22Rv1 (cell line): ENCODE measurements around the gene BRD4.

Experiments used
- ZFX ChIP-seq: fragments of 450-650 bp; IDR thresholded peaks from 2 replicates; pipeline ENCODE4 v1.6.1; 2017; ENCODE audit warnings: antibody characterized with exemption, borderline replicate concordance
- TF ChIP-seq, protein P1 (sequence below): fragments of 450-650 bp; IDR thresholded peaks from 2 replicates; pipeline ENCODE4 v1.5.1; 2017; ENCODE audit warnings: mild to moderate bottlenecking

- TF ChIP-seq, protein P1, sequence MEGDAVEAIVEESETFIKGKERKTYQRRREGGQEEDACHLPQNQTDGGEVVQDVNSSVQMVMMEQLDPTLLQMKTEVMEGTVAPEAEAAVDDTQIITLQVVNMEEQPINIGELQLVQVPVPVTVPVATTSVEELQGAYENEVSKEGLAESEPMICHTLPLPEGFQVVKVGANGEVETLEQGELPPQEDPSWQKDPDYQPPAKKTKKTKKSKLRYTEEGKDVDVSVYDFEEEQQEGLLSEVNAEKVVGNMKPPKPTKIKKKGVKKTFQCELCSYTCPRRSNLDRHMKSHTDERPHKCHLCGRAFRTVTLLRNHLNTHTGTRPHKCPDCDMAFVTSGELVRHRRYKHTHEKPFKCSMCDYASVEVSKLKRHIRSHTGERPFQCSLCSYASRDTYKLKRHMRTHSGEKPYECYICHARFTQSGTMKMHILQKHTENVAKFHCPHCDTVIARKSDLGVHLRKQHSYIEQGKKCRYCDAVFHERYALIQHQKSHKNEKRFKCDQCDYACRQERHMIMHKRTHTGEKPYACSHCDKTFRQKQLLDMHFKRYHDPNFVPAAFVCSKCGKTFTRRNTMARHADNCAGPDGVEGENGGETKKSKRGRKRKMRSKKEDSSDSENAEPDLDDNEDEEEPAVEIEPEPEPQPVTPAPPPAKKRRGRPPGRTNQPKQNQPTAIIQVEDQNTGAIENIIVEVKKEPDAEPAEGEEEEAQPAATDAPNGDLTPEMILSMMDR, result no peak
- no peak for TF ChIP-seq ZFX
These were observed 44.8 kb downstream of the BRD4 start for GRCh38 chr19:15287496-15287895.
